HCT116 (cell line): ENCODE measurements around the gene IL18.

Experiments used
- CBX3 ChIP-seq: IDR thresholded peaks from 2 replicates; pipeline ENCODE4 v1.6.1; 2012; ENCODE audit warnings: low read depth
- CEBPB ChIP-seq: IDR thresholded peaks from 2 replicates; pipeline ENCODE4 v1.6.1; 2012; ENCODE audit warnings: low read depth
- CTCF ChIP-seq, 3 experiments: fragments of 200-600 bp in 1 of 3; sonication (generic) in 1 of 3; IDR thresholded peaks in 2 of 3; conservative IDR thresholded peaks in 1 of 3; 2 replicates each; pipeline ENCODE4 v1.5.1; 2012 to 2017; ENCODE audit warnings: low read depth in 2 of 3, low read length in 2 of 3, antibody characterized with exemption in 1 of 3, borderline replicate concordance in 1 of 3, control low read depth in 1 of 3, mild to moderate bottlenecking in 1 of 3, mixed read lengths in 1 of 3, mixed run types in 1 of 3, moderate library complexity in 1 of 3; ENCODE audit not compliant: insufficient read depth in 1 of 3
- EZH2 ChIP-seq: fragments of 200-600 bp; sonication (generic); IDR thresholded peaks from 2 replicates; pipeline ENCODE4 v1.6.1; 2017; ENCODE audit warnings: antibody characterized with exemption, mixed run types
- EZH2phosphoT487 ChIP-seq: fragments of 200-600 bp; IDR thresholded peaks from 2 replicates; pipeline ENCODE4 v1.6.1; 2018; ENCODE audit warnings: antibody characterized with exemption, borderline replicate concordance
- FOSL1 ChIP-seq: IDR thresholded peaks from 2 replicates; pipeline ENCODE4 v1.6.1; 2012; ENCODE audit warnings: low read depth
- POLR2A ChIP-seq: IDR thresholded peaks from 2 replicates; pipeline ENCODE4 v1.7.0; 2011; ENCODE audit warnings: borderline replicate concordance; ENCODE audit not compliant: insufficient read depth, insufficient read length; ENCODE audit errors: extremely low read depth
- POLR2AphosphoS5 ChIP-seq: IDR thresholded peaks from 2 replicates; pipeline ENCODE4 v1.6.1; 2011; ENCODE audit warnings: mild to moderate bottlenecking, low read depth, low read length, moderate library complexity
- RAD21 ChIP-seq: IDR thresholded peaks from 2 replicates; pipeline ENCODE4 v1.6.1; 2012; ENCODE audit warnings: low read depth, mild to moderate bottlenecking
- REST ChIP-seq: IDR thresholded peaks from 2 replicates; pipeline ENCODE4 v1.6.1; 2012; ENCODE audit warnings: low read depth
- SP1 ChIP-seq: IDR thresholded peaks from 2 replicates; pipeline ENCODE4 v1.6.1; 2012; ENCODE audit warnings: low read depth
- TCF7L2 ChIP-seq: IDR thresholded peaks from 2 replicates; pipeline ENCODE4 v1.7.0; 2011; ENCODE audit warnings: borderline replicate concordance, inconsistent platforms; ENCODE audit not compliant: insufficient read depth, insufficient read length; ENCODE audit errors: extremely low read depth
- YY1 ChIP-seq: IDR thresholded peaks from 2 replicates; pipeline ENCODE4 v1.6.1; 2011; ENCODE audit warnings: low read length, low read depth, moderate library complexity, mild to moderate bottlenecking; ENCODE audit not compliant: insufficient replicate concordance; ENCODE audit errors: extremely low read depth
- TF ChIP-seq, protein P1 (sequence below): IDR thresholded peaks from 2 replicates; pipeline ENCODE4 v1.6.1; 2012

DNA sequence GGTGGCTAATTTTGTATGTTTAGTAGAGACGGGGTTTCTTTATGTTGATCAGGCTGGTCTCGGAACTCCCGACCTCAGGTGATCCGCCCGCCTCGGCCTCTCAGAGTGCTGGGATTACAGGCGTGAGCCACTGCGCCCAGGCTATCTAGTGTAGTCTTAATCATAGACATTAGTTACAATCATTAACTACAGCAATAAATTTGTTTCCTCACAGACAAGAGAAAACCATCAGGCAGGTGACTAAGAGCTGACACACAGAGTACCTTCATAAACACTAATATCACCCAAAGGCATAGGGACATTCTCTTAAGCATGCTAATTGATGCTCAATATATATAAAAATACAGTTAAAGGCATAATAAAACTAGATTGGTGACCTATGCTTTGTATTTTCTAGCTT, 57.8 kb downstream of the IL18 start:
- TF ChIP-seq, protein P1, sequence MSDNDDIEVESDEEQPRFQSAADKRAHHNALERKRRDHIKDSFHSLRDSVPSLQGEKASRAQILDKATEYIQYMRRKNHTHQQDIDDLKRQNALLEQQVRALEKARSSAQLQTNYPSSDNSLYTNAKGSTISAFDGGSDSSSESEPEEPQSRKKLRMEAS, result no peak
- TF ChIP-seq EZH2, result no peak
- TF ChIP-seq TCF7L2, result no peak
- TF ChIP-seq CTCF (IDR thresholded peaks at IDR 0.05 in 2 of 3, conservative IDR thresholded peaks at IDR 0.05 in 1 of 3; ENCODE audit: borderline replicate concordance in 1 of 3, insufficient read depth in 1 of 3, low read depth in 2 of 3, low read length in 2 of 3), result no peak
- 0 out of 2 replicates have a peak, but pooled peaks have one; percentile 23 for TF ChIP-seq SP1
- peak; percentile 69 for TF ChIP-seq FOSL1
- 0 out of 2 replicates have a peak, but pooled peaks have one; percentile 22 for TF ChIP-seq CBX3
- TF ChIP-seq YY1, result no peak
- no peak for TF ChIP-seq CEBPB
- TF ChIP-seq EZH2phosphoT487, result no peak
- TF ChIP-seq POLR2A, result no peak
- TF ChIP-seq REST, result no peak
- TF ChIP-seq RAD21, result no peak
- no peak for TF ChIP-seq POLR2AphosphoS5
